ENCODE results near the gene ODC1.
"Not testable (repeated sequence)": the region's sequence is repeated elsewhere in the genome, so short reads cannot be mapped to it uniquely, and the experiment has no call there.

ODC1 gene

GRCh38 chr2:10487741-10488104 is 39.6 kb upstream of the ODC1 start:
- not testable (repeated sequence) for H3K4me1 ChIP-seq (ENCODE audit: control insufficient read depth, insufficient read depth, low read length); H3K9me3 ChIP-seq (ENCODE audit: control insufficient read depth, insufficient read depth, low read depth, low read length); H3K9ac ChIP-seq (ENCODE audit: low read length); H3K4me3 ChIP-seq (ENCODE audit: low read depth, low read length); H3K36me3 ChIP-seq (ENCODE audit: control insufficient read depth, insufficient read depth, low read length); H3K27me3 ChIP-seq (ENCODE audit: control insufficient read depth, insufficient read depth, low read length); H3K27ac ChIP-seq (ENCODE audit: low read depth, low read length)

DNA sequence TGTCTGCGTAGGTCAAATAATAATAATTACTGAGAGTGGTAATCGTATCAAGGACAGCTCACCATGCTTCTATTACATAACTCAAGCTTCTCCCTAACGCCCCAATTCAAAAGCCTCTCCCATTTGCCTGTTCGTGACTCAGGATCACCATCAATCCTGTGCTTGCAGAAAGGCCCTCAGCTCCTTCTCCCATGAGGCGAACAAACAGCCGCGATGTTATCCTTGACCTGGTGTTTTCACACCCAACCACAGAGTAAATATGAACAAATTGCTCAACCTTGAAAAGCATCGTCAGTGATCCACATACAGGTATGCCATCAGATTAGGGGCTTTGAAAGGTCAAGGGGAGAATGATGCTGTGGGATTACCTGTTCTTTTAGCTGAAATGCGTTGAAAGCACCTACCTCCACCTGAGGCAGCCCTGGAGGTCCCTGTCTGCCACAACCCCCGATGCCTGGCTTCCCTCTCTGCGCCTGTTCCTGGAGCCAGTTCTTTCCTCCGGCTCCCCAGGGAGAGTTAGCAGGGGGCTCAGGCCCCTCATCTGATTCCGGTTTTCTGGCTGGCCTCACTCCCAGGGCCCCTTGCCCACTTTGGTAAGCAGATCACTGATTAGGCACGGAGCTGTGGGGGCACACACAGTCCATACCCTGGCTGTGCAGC is 39.1 kb upstream of the ODC1 start:
- H3K27me3 ChIP-seq (ENCODE audit: control insufficient read depth, insufficient read depth, low read length), result no peaks in the 10 kb centered on the region; the same call in 1 of the 2 replicates
- H3K9me3 ChIP-seq (ENCODE audit: control insufficient read depth, insufficient read depth, low read depth, low read length), result peaks cover 5% of the 10 kb centered on the region; the same call in 1 of the 2 replicates
- H3K4me3 ChIP-seq (ENCODE audit: low read depth, low read length), result no peak overlapping the region
- H3K4me1 ChIP-seq (ENCODE audit: control insufficient read depth, insufficient read depth, low read length), result no peaks in the 10 kb centered on the region
- H3K27ac ChIP-seq (ENCODE audit: low read depth, low read length), result no peak overlapping the region
- no peaks in the 10 kb centered on the region for H3K36me3 ChIP-seq (ENCODE audit: control insufficient read depth, insufficient read depth, low read length)
- no peak overlapping the region for H3K9ac ChIP-seq (ENCODE audit: low read length)

GRCh38 chr2:10486601-10487079 is 38.5 kb upstream of the ODC1 start:
- H3K9ac ChIP-seq (ENCODE audit: low read length), result no peak overlapping the region
- H3K36me3 ChIP-seq (ENCODE audit: control insufficient read depth, insufficient read depth, low read length), result no peaks in the 10 kb centered on the region
- no peaks in the 10 kb centered on the region; the same call in 1 of the 2 replicates for H3K27me3 ChIP-seq (ENCODE audit: control insufficient read depth, insufficient read depth, low read length)
- H3K4me3 ChIP-seq (ENCODE audit: low read depth, low read length), result no peak overlapping the region
- H3K9me3 ChIP-seq (ENCODE audit: control insufficient read depth, insufficient read depth, low read depth, low read length), result peaks cover 2% of the 10 kb centered on the region; the same call in 1 of the 2 replicates
- H3K4me1 ChIP-seq (ENCODE audit: control insufficient read depth, insufficient read depth, low read length), result no peaks in the 10 kb centered on the region
- no peak overlapping the region for H3K27ac ChIP-seq (ENCODE audit: low read depth, low read length)

DNA sequence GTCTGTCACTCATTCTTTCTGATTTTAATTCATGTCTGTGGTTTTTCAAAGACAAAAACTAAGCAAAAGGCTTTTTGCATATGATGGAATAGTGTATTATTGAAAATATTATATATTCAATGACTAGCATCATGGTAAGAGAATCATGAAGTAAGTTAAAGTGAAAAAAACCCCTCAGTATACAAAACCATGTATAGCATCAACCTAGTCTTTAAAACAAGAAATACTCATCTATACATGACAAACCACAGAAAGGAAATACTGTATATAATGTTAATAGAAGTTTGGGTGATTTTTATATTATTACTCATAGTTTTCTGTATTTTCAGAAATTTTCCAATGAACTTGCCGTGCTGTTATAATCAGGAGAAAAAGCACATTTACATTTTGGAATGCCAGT is 38.0 kb upstream of the ODC1 start:
- no peaks in the 10 kb centered on the region; the same call in 1 of the 2 replicates for H3K27me3 ChIP-seq (ENCODE audit: control insufficient read depth, insufficient read depth, low read length)
- H3K9ac ChIP-seq (ENCODE audit: low read length), result no peak overlapping the region
- H3K36me3 ChIP-seq (ENCODE audit: control insufficient read depth, insufficient read depth, low read length), result no peaks in the 10 kb centered on the region
- no peaks in the 10 kb centered on the region for H3K9me3 ChIP-seq (ENCODE audit: control insufficient read depth, insufficient read depth, low read depth, low read length)
- H3K4me3 ChIP-seq (ENCODE audit: low read depth, low read length), result no peak overlapping the region
- no peak overlapping the region for H3K27ac ChIP-seq (ENCODE audit: low read depth, low read length)
- H3K4me1 ChIP-seq (ENCODE audit: control insufficient read depth, insufficient read depth, low read length), result no peaks in the 10 kb centered on the region

DNA sequence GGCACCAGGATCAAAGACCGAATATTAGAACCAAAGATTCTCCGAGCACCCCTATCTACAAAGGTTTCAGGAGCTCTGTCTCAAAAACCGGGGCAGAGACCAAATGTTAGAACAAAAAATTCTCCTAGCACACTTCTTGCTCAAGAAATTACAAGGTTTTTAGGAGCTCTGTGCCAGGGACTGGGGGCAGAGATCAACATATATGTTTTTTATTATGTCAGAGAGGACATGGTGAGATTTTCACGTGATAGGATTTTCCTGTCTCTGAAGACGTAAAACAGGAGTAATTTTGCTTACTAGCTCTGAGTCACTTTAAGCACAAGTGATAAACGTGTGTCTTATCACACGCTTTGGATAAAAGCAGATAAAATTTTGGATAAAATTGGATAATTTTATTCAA is 34.8 kb upstream of the ODC1 start:
- Histone ChIP-seq H3K9me3 (ENCODE audit: control insufficient read depth, insufficient read depth, low read depth, low read length) (no peaks in the 10 kb centered on the region), H3K9ac (ENCODE audit: low read length) (no peak overlapping the region), H3K27me3 (ENCODE audit: control insufficient read depth, insufficient read depth, low read length) (no peaks in the 10 kb centered on the region; the same call in 1 of the 2 replicates), H3K36me3 (ENCODE audit: control insufficient read depth, insufficient read depth, low read length) (no peaks in the 10 kb centered on the region), H3K4me1 (ENCODE audit: control insufficient read depth, insufficient read depth, low read length) (peaks cover 6% of the 10 kb centered on the region; the same call in 1 of the 2 replicates), H3K27ac (ENCODE audit: low read depth, low read length) (no peak overlapping the region), H3K4me3 (ENCODE audit: low read depth, low read length) (no peak overlapping the region)

DNA sequence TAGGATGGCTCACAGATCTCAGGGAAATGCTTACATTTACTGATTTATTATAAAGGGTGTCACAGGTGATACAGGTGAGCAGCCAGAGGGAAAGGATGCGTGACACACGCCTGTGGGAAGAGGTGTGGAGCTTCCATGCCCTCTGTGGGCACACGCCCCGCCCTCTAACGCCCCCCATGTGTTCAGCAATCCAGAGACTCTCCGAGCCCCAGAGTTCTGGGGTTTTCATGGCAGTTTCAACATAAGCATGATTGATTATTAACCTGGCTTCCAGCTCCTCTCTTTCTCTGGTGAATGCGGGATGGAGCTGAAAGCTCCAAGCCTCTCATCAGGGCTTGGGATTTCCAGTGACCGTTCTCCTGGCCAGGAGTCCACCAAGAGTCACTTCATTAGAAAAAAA is 34.3 kb upstream of the ODC1 start:
- Histone ChIP-seq H3K4me1 (ENCODE audit: control insufficient read depth, insufficient read depth, low read length) (peaks cover 11% of the 10 kb centered on the region; the same call in 1 of the 2 replicates), H3K36me3 (ENCODE audit: control insufficient read depth, insufficient read depth, low read length) (no peaks in the 10 kb centered on the region), H3K27me3 (ENCODE audit: control insufficient read depth, insufficient read depth, low read length) (no peaks in the 10 kb centered on the region; the same call in 1 of the 2 replicates), H3K27ac (ENCODE audit: low read depth, low read length) (no peak overlapping the region), H3K9ac (ENCODE audit: low read length) (no peak overlapping the region), H3K9me3 (ENCODE audit: control insufficient read depth, insufficient read depth, low read depth, low read length) (no peaks in the 10 kb centered on the region), H3K4me3 (ENCODE audit: low read depth, low read length) (no peak overlapping the region)

DNA sequence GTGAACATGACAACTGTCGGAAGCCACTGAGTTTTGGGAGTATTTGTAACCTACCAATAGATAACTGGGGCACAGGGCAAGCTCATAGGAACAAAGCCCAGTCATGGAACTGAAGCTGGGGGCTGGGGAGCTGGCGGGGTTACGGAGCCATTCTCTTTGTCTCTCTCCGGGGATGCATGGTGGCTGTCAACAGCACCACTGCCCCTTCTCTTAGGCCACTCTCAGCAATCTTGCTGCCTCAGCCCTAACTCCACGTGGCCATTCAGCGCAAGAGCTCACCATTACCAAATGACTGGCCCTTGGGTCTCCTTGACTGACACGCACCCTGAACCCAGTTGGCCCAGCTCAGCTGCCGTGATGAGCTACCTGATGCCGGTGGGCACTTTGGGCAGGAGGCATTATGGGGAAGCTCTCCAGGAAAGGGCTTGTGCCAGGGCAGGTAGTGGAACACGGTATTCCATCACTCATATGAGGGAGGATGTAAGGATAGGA is 33.6 kb upstream of the ODC1 start:
- Histone ChIP-seq H3K4me3 (ENCODE audit: low read depth, low read length) (no peak overlapping the region), H3K4me1 (ENCODE audit: control insufficient read depth, insufficient read depth, low read length) (peaks cover 17% of the 10 kb centered on the region; the same call in 1 of the 2 replicates), H3K9me3 (ENCODE audit: control insufficient read depth, insufficient read depth, low read depth, low read length) (no peaks in the 10 kb centered on the region), H3K9ac (ENCODE audit: low read length) (no peak overlapping the region), H3K27ac (ENCODE audit: low read depth, low read length) (no peak overlapping the region), H3K27me3 (ENCODE audit: control insufficient read depth, insufficient read depth, low read length) (no peaks in the 10 kb centered on the region; the same call in 1 of the 2 replicates), H3K36me3 (ENCODE audit: control insufficient read depth, insufficient read depth, low read length) (no peaks in the 10 kb centered on the region)

DNA sequence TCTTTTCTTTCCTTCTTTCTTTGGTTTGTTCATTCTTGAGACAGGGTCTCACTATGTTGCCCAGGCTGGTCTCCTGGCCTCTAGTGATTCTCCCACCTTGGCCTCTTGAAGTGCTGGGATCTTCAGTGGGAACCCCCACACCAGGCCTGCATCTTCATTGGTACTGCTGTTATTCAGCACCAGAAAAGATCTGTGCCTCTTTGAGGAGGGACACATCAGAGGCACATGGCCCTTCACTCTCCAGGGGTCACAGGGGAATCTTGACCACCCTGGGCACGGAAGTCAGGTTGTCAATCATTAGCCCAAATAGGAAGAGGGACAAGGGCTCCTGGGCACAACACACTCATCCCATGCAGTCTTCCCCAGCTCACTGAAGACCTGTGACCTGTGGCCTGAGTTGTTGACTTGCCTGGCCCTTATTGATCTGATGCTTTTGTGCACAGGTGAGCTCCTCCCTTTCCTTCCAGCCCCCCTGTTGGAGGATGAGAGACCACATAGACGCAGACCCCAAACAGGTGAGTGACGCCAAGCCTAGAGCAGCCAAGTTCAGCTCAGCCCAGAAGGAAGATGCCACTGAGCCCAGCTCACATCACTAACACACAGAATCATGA is 33.0 kb upstream of the ODC1 start:
- Histone ChIP-seq H3K36me3 (ENCODE audit: control insufficient read depth, insufficient read depth, low read length) (no peaks in the 10 kb centered on the region), H3K27ac (ENCODE audit: low read depth, low read length) (no peak overlapping the region), H3K27me3 (ENCODE audit: control insufficient read depth, insufficient read depth, low read length) (no peaks in the 10 kb centered on the region; the same call in 1 of the 2 replicates)

DNA sequence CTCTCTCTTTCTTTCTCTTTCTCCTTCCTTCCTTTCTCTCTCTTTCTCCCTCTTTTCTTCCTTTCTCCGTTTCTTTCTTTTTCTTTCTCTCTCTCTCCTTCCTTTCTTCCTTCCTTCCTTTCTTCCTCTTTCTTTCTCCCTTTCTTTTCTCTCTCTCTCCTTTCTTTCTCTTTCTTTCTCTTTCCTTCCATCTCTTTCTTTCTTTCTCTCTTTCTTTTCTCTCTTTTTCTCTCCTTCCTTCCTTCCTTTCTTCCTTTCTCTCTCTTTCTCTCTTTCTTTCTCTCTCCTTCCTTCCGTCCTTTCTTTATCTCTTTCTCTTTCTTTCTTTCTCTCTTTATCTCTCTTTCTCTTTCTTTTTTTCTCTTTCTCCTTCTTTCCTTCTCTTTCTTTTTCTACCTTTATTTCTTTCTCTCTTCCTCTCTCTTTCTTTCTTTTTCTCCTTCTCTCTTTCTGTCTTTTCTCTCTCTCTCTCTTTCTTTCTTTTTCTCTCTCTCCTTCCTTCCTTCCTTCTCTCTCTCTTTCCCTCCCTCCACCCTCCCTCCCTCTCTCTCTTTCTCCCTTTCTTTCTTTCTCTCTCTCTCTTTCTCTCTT is 32.3 kb upstream of the ODC1 start:
- H3K27me3 ChIP-seq (ENCODE audit: control insufficient read depth, insufficient read depth, low read length), result no peaks in the 10 kb centered on the region; the same call in 1 of the 2 replicates
- H3K27ac ChIP-seq (ENCODE audit: low read depth, low read length), result no peak overlapping the region
- no peaks in the 10 kb centered on the region for H3K36me3 ChIP-seq (ENCODE audit: control insufficient read depth, insufficient read depth, low read length)
- peaks cover 17% of the 10 kb centered on the region; the same call in 1 of the 2 replicates for H3K4me1 ChIP-seq (ENCODE audit: control insufficient read depth, insufficient read depth, low read length)
- no peaks in the 10 kb centered on the region for H3K9me3 ChIP-seq (ENCODE audit: control insufficient read depth, insufficient read depth, low read depth, low read length)
- H3K9ac ChIP-seq (ENCODE audit: low read length), result no peak overlapping the region
- H3K4me3 ChIP-seq (ENCODE audit: low read depth, low read length), result no peak overlapping the region

More for the DNA sequence above, 33.0 kb upstream of the ODC1 start:
- H3K9me3 ChIP-seq (ENCODE audit: control insufficient read depth, insufficient read depth, low read depth, low read length), result no peaks in the 10 kb centered on the region
- peaks cover 17% of the 10 kb centered on the region; the same call in 1 of the 2 replicates for H3K4me1 ChIP-seq (ENCODE audit: control insufficient read depth, insufficient read depth, low read length)
- H3K4me3 ChIP-seq (ENCODE audit: low read depth, low read length), result no peak overlapping the region
- H3K9ac ChIP-seq (ENCODE audit: low read length), result no peak overlapping the region

- Histone ChIP-seq H3K27me3 (ENCODE audit: control insufficient read depth, insufficient read depth, low read length) (no peaks in the 10 kb centered on the region; the same call in 1 of the 2 replicates), H3K4me1 (ENCODE audit: control insufficient read depth, insufficient read depth, low read length) (peaks cover 20% of the 10 kb centered on the region; the same call in 1 of the 2 replicates), H3K9ac (ENCODE audit: low read length) (no peak overlapping the region), H3K4me3 (ENCODE audit: low read depth, low read length) (no peak overlapping the region), H3K36me3 (ENCODE audit: control insufficient read depth, insufficient read depth, low read length) (no peaks in the 10 kb centered on the region), H3K27ac (ENCODE audit: low read depth, low read length) (no peak overlapping the region), H3K9me3 (ENCODE audit: control insufficient read depth, insufficient read depth, low read depth, low read length) (no peaks in the 10 kb centered on the region)
Observed at GRCh38 chr2:10478916-10479315, 30.8 kb upstream of the ODC1 start.

DNA sequence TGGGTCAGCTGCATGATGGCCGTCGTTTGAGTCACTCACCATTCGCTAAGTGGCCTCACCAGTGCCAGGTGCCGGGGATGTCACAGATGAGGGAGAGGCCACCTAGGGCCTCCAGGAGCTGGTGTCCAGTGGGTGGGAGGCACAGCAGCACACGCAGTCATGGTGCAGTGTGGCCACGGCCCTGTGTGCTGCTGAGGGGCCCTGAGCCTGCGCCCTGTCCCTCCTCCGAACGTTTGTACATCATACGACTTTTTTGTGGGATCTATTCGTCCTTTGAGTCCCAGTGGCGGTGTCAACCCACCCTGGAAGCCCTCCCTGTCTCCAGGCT is 30.1 kb upstream of the ODC1 start:
- Histone ChIP-seq H3K9ac (ENCODE audit: low read length) (no peak overlapping the region), H3K9me3 (ENCODE audit: control insufficient read depth, insufficient read depth, low read depth, low read length) (no peaks in the 10 kb centered on the region), H3K27me3 (ENCODE audit: control insufficient read depth, insufficient read depth, low read length) (no peaks in the 10 kb centered on the region; the same call in 1 of the 2 replicates), H3K36me3 (ENCODE audit: control insufficient read depth, insufficient read depth, low read length) (no peaks in the 10 kb centered on the region), H3K27ac (ENCODE audit: low read depth, low read length) (no peak overlapping the region), H3K4me1 (ENCODE audit: control insufficient read depth, insufficient read depth, low read length) (peaks cover 20% of the 10 kb centered on the region; the same call in 1 of the 2 replicates), H3K4me3 (ENCODE audit: low read depth, low read length) (no peak overlapping the region)
